Putamen (tissue), 1 donor: ENCODE data around the gene ITGB3.
"Not testable (repeated sequence)": the region's sequence is repeated elsewhere in the genome, so short reads cannot be mapped to it uniquely, and the experiment has no call there.

ENCODE experiments used
- DNase-seq: peaks from one replicate; pipeline ENCODE4 v3.0.0-alpha.2; 2016; ENCODE audit warnings: low spot score

Gene ITGB3

DNA sequence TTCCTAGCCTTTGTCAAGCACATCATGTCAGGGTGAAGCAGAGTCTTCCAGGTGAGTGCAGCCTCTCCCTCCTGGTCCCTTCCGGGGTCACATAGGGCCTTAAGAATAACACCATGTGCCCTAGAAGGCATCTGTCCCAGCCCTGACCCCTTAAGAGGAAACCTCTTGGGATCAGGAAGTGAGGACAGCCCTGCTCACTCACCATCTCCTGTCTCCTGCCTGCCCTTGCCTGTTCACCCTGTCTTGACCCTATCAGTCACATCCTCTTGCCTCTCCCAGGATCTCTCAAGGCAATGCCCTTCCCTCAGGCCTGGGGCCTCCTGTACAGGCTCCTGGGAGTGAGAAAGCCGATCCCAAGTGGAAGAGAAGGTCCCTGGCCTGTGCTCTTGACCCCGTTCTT is 30.6 kb upstream of the ITGB3 start:
- no peak for DNase-seq

DNA sequence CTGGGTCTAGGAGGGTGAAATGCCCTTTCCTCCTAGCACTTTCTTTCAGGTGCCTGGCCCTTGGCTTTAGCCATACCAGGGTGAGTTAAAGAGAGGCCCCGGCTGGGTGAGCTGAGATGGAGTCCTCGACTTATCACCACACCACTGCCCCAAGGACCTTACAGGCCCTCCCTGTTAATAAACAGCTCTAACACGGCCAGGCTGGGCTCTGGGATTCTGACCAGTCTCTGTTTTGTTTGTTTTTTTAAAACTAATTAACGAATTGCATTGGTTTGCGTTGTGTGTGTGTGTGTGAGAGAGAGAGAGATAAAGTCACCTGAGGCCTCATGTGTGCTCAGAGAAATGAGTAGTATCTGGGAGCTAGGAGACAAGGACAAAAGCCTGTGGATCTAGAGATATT is 30.2 kb upstream of the ITGB3 start:
- no peak for DNase-seq

DNA sequence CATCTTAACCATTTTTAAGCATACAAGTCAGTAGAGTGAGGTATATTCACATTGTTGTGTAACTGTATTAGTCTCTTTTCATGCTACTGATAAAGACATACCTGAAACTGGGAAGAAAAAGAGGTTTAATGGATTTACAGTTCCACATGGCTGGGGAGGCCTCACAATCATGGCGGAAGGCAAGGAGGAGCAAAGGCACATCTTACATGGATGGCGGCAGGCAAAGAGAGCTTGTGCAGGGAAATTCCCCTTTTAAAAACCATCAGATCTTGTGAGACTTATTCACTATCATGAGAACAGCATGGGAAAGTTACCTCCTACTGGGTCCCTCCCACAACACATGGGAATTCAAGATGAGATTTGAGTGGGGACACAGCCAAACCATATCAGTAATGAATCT is 29.6 kb upstream of the ITGB3 start:
- not testable (repeated sequence) for DNase-seq

DNA sequence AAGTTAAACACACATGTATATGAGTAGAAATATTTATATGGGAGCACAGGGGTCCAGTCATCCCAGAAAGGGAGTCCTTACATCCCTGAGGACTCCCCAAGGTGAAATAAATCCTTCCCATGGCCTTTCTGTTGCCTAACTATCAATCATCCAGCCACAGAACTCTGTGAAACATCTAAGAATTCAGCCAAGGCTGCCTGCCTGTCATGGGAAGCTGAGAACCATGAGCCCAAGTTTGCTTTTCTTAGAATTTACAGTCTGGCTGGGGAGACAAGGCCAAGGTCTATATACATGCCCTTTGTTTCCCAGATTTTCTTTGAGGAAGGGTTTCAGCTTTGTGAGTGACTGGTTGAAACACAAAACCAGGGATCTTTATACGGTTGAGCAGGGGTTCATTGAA is 28.7 kb upstream of the ITGB3 start:
- no peak for DNase-seq

DNA sequence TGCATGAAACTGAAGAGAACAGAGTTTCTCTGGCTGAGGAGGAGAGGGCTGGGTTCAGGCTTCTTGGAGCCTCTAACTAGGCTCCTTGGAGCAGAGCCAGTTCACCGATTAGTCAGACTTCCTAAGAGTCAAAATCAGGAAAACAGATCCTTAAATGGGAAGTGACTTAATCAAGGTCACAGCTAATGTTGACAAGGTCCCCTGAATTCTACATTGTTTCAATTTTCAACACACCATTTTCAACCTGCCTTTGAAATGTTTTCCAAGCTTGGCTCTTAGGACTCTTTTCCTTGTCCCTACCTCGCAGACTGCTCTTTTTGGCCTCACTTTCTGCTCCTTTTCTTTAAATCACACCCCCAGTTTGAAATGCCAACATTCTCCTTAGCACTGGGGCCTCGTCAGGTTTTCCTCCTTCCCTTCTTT is 28.2 kb upstream of the ITGB3 start:
- peak; percentile 18 for DNase-seq

DNA sequence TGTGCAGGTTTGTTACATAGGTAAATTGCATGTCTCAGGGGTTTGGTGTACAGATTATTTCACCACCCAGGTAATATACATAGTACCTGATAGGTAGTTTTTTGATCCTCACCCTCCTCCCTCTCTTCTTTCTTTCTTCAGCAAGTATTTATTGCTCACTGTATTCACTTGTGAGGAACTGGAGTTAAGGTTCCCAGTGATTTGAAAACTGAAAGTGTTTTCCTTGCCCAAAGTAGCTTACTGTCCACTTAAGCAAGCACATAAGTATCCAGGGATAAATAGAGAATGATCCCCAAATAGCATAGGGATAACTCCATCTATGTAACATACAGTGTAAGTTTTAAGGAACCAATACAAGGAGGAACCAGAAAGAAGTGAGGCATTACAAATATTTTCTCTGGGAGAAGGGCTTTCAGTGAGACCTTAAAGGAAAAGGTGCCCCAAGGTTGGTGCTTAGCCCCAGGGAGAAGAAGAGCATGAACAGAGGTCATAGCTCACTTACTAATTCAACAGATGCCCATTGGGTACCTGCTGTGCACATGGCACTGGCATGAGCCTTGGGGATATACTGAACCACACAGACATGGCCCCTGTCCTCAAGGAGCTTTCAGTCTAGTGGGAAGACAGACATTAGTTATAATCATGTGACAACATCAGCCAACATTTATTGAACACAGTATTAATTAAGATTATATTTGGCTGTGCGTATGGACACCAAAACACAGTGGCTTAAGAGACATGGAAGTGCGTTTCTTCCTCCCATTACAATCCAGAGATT is 27.5 kb upstream of the ITGB3 start:
- no peak for DNase-seq

DNA sequence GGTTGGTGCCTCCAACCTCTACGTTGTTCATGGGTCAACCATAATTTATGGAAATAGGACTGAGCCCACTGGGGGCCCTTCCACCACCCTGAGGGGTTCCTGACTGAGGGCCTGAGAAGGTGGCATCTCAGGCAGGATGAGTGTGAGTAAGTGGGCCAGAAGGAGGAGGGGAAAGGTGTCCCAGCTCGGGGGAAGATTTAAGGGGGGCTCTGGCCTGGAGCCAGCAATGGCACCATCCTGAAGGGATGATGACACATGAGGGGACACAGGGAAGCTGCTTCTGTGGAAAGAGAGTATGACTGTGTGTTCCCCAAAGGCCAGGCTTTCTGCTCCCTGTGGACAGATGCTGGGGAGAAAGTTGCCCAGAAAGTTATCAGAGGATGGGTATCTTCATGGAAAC is 25.8 kb upstream of the ITGB3 start:
- DNase-seq, result no peak

DNA sequence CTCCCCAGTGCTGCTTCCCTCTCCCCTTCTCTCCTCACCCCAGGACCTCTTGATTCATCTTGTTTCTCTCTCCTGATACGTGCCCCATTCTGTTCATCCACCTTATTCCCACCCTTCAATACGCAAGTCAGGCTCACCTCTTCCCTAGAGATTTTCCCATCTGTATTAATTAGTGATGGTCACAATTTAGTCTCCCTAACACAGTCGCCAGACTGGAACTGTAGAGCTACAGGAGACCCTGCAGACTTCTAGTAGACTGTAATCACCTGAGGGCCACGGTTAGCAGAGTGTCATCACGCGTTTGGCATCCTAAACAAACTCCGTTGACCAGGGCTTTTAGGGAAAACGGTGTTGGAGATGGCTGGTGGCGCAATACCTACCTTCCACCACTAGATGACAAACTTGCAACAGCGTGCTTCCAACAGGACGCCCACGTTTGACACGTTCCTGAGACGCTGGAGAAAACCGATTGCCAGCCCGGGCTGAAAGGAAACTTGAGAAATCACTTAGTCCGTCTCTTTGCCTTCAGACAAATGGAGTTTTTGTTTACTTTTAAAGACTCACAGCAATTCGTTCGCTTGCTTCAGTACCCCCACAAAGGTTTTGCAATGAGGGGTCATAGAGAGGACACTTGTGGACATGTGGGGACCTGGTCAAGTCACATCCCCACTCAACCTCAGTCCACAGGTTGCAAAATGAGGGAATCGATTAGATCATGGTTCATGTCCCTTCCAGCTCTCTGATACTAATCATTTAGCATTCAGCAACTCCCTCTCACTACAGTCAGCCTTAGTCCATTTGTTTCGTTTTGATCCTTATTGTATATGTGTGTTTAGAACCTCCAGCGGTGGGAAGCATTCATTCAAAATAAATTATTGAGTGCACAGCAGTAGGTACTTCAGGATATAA is 23.8 kb upstream of the ITGB3 start:
- peak; percentile 75 for DNase-seq

DNA sequence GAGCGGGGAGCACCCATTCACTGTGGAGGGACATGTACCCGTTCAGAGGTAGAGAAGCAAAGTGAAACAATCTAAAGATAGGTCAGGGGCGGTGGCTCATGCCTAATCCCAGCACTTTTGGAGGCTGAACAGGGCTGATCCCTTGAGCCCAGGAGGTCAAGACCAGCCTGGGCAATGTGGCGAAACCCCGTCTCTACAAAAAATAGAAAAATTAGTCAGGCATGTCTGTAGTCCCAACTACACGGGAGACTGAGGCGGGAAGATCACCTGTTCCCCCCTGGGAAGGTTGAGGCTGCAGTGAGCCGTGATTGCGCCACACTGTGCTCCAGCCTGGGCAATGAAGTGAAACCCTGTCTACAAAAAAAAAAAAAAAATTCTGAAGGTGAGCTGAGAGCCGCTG is 22.8 kb upstream of the ITGB3 start:
- no peak for DNase-seq

DNA sequence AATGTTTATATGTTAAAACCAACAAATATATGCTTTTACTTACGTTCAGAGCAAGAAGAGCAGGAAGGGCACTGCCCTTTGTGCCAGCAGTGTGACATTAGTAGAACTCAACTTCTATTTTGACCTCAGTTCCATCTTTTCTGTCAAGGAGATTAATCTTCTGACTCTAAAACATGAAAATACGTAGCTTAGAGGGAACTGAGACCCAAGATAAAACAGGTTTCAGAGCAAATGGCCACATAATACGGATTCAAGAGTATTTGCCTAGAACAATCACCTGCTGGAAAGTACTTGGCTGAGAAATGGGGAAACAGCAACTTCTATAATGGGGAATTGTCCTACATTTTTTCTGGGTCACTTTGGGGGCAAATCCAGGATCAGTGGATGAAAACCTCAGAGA is 22.3 kb upstream of the ITGB3 start:
- no peak for DNase-seq

DNA sequence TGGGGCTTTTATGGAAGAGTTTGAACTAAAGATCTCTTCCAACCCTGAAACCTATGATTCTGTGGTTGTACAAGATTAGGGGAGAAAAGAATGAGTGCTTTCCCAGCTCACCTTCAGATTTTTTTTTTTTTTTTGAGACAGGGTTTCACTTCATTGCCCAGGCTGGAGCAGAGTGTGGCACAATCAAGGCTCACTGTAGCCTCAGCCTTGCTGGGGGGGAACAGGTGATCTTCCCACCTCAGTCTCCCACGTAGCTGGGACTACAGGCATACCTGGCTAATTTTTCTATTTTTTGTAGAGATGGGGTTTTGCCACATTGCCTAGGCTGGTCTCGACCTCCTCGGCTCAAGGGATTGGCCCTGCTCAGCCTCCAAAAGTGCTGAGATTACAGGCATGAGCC is 21.8 kb upstream of the ITGB3 start:
- no peak for DNase-seq

DNA sequence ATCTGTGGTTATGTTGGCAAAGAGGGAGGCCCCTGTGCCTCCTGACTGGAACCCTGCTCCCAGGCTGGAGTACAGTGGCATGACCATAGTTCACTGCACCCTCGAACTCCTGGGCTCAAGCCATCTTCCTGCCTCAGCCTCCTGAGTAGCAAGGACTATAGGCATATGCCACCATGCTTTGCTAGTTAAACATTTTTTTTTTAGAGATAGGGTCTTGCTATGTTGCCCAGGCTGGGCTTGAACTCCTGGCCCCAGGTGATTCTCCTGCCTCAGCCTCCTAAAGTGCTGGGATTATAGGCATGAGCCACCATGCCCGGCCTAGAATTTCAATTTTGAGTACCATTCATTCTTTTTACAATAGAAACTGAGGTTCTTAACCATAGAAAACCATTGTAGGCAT is 21.2 kb upstream of the ITGB3 start:
- no peak for DNase-seq

DNA sequence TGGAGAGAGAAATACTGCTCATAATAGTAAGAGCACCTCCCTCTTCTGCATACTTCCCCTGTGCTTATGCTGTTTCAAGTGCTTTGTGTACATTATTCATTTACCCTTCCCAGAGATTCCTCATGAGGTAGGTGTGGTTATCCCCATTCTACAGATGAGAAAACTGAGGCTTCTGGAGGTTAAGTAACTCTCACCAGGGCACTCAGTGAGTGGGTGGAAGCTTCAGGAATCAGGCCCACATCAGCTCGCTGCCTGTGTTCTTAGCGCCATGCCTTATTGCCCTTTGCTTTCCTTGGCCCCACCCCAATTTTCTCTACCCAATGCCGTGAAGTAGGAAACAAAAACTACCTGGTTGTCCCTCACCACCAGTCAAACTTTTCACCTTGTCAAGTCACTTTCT is 18.1 kb upstream of the ITGB3 start:
- no peak for DNase-seq

DNA sequence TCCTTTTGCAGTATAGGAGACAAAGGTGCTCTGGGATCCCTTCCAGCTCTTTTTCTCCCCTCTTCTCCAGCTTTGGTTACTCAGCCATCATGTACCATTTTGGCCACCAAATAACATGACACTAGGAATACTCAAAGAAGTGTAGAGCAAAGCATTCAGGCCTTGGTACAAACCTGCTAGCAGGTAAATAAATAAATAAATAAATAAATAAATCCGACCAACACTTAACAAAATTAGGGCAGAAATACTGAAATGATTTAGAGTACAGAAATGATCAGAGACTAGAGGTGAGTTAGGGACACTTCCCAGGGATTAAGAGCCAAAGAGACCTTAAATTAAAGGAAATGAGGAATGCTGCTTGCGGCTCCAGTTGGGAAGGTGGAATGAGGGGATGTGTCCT is 17.7 kb upstream of the ITGB3 start:
- no peak for DNase-seq

DNA sequence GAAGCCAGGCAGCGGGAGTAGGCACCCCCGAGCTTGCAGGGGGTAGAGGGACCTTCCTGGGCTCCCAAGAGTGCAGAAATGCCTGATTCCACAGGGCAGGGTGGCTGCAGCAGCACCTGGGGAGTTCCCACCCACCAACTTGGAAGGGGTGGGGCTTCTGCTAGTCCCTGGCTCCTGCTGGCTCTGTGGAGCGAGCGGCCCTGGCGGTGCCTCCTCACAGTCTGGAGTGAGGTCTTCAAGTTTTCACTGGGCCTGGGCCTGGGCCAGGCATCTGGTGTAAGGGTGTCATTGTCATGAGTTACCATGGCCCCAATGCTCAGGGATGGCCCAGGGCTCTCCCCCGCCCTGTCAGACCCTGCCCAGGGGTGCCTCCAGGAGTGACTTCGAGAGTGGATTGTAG is 15.8 kb upstream of the ITGB3 start:
- DNase-seq, result no peak

DNA sequence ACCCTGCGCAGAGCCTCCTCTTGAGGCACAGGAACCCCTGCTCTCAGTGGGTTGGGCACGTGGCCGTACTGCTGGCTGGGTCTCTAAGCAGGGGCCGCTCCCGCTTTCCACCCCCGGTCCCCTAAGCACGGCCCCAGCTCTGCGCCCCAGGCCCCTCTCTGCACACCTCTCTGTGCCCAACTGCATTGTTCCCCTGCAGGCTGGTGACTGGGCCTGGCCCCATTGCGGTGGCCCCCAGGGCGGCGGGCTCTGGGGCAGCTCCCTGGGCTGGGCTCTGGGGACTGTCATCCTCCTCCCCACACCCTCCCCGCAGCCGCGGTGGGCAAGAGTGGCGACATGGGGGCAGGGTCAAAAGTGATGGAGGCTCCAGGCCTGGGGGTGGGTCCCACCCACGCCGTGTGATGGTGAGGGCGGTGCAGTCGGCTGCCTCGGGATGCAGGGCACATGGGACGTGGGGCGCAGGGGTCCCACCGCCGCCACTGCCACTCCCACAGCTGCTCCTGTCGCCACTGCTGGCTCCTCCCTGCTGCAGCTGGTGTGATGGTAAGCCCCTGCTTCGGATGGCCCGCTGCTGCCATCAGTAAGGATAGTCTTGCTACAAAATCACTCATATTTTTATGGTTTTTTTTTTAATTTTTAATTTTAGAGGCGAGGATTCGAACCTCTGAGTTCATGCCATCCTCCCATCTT is 15.2 kb upstream of the ITGB3 start:
- no peak for DNase-seq

DNA sequence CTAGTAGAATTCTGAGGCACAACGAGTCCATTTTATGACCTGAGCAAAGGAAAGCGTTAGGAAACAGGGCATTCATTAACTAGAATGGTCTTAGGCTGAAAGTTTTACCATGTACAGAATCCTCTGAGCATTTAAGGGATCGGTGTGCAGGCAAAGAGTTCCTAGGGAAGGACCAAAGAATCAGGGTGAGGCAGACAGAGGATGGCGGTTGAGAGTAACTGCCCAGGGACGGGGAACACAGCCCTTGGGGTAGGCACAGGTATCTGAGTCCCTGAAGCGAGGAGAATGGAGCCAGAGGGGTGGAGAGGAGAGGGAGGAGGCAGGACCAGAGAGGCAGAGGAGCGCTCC is 14.0 kb upstream of the ITGB3 start:
- DNase-seq, result no peak

DNA sequence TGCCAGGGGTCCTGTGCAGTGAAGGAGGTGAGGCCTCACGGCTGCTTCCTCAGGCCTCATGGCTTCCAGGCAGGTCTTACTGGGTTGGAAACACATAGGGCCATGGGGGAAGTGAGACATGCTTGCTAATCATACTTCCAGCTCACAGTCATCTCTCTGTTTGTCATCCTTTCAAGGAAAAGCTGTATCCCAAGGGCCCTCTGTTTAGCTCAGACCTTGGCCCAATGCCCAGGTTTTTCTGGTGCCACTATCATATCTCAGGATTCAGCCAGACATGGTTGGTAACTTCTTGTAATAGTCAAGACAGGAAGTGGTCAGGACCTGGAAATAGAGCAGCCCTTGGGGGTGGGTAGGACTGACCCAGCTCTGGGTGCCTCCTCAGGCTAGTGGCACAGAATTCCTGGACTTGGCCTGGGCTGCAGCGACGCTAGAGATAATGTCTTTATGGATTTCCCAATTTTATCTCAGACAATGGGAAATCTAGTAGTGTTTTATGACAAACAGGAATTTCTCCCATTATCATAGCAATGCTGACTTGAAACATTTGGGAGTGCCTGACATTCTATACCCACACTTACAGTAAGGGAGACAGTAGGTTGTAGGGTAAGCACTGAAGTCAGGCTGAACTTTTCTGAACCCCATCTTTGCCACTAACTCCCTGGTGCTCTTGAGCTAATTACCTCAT is 13.5 kb upstream of the ITGB3 start:
- peak; percentile 66 for DNase-seq

DNA sequence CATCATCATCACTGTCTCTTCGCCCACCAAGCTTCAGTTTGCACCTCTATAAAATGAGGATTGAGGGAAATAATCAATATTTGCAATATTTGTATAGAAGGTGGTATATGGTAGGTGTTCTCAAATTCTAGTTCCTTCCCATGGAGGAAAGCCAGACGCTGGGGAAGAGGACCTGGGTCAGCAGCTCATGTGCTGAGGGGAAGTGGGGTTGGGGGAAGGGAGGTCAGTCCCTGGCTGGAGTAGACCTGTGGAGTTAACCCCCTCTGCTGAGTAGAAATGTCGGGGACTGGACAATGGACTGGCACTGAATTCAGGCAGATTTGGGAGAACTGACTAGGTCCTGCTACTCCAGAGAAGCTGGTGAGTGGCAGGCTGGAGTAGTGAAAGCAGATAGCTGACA is 12.8 kb upstream of the ITGB3 start:
- DNase-seq, result no peak

DNA sequence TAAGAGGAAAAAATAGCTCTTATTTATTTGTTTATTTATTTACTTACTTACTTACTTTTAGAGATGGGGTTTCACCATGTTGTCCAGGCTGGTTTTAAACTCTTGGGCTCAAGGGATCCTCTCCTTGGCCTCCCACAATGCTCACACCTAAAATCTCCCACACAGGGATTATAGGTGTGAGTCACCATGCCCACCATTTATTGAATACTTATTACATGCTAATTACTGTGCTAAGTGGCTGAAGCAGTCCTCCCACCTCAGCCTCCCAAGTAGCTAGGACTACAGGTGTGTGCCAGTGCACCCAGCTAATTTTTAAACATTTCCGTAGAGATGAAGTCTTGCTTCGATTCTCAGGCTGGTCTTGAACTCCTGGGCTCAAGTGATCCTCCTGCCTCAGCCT is 11.0 kb upstream of the ITGB3 start:
- no peak for DNase-seq

DNA sequence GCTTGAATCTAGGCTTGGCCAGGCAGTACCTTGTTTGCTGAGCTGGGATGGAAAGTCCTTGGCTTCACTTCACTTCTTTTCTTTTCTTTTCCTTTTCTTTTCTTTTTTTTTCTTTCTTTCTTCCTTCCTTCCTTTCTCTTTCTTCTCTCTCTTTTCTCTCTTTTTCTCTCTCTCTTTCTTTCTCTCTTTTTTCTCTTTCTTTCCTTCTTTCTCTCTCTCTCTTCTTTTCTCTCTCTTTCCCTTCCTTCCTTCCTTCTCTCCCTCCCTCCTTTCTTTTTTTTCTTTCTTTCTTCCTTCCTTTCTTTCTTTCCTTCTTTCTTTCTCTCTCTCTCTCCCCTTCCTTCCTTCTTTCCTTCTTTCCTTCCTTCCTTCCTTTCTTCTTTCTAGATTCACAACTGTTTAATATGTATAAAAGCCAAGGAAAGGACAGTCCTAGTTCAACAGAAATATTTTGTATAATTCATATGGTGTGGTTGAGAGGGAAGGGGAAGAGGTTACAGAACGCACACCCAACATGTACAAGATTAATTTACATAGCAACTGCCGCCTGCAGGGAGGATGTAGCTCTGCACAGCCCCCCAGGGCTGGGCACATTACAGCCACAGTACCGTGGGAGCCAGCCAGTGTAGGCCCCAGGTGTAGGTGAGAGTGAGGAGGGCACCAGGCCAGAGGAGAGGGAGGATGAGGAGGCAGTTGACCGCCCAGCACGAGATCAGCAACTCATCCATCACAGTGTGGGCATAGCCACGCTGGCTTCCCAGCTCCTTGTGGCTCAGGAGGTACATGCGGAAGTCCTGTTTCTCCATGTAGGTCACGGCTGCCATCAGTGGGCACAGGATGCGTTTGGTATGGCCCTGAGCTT is 9.7 kb upstream of the ITGB3 start:
- DNase-seq, result no peak
